ENCODE data around the gene IGF2BP2. TPM values are rescaled to one million over a fixed set of nuclear protein-coding genes. Genes with fewer than 3 reads are reported as not detected.
"Not testable (repeated sequence)": the region's sequence is repeated elsewhere in the genome, so short reads cannot be mapped to it uniquely, and the experiment has no call there.

IGF2BP2 gene
- total RNA-seq, 4 donors from 2014 or later, result 29.3 to 49.8 (median 41.8) TPM

- TF ChIP-seq CTCF (IDR thresholded peaks at IDR 0.05) (no peak), POLR2A (IDR thresholded peaks at IDR 0.05) (no peak), EP300 (IDR thresholded peaks at IDR 0.05) (no peak)
- H3K9me3 ChIP-seq, result no peaks in the 10 kb centered on the region
- H3K27ac ChIP-seq, result no peak overlapping the region
- H3K36me3 ChIP-seq, result no peaks in the 10 kb centered on the region
- 81 to 86% methylated on average over 3 of the region's 3 CpGs for WGBS, 2 donors
- no peak for DNase-seq (ENCODE audit: low spot score in 2 of 2)
- no peaks in the 10 kb centered on the region for H3K27me3 ChIP-seq
- H3K4me3 ChIP-seq, result no peak overlapping the region
- peaks cover 0 to 14% (median 0%) of the 10 kb centered on the region in 4 donors for H3K4me1 ChIP-seq
Measured at GRCh38 chr3:185807445-185808068, 17.3 kb downstream of the IGF2BP2 start.

- not testable (repeated sequence) for H3K27ac ChIP-seq; H3K4me1 ChIP-seq; H3K4me3 ChIP-seq; H3K27me3 ChIP-seq; H3K36me3 ChIP-seq; H3K9me3 ChIP-seq; DNase-seq (ENCODE audit: low spot score in 2 of 2)
- WGBS, 2 donors, result 83 to 92% methylated on average over 6 of the region's 6 CpGs
Measured at GRCh38 chr3:185798831-185799110, 26.1 kb downstream of the IGF2BP2 start.

GRCh38 chr3:185797993-185798830 lies 26.6 kb downstream of the IGF2BP2 start:
- Histone ChIP-seq H3K27me3 (no peaks in the 10 kb centered on the region), H3K9me3 (no peaks in the 10 kb centered on the region), H3K4me3 (no peak overlapping the region), H3K4me1 (no peaks in the 10 kb centered on the region), H3K27ac (no peak overlapping the region), H3K36me3 (no peaks in the 10 kb centered on the region)
- DNase-seq (ENCODE audit: low spot score in 2 of 2), result no peak
- TF ChIP-seq CTCF (IDR thresholded peaks at IDR 0.05) (no peak), POLR2A (IDR thresholded peaks at IDR 0.05) (no peak)
- 73 to 76% methylated on average over 8 of the region's 8 CpGs for WGBS, 2 donors

- H3K36me3 ChIP-seq, result no peaks in the 10 kb centered on the region
- no peaks in the 10 kb centered on the region for H3K9me3 ChIP-seq
- no peak for DNase-seq (ENCODE audit: low spot score in 2 of 2)
- no peaks in the 10 kb centered on the region for H3K27me3 ChIP-seq
- TF ChIP-seq EP300 (IDR thresholded peaks at IDR 0.05), result no peak
- TF ChIP-seq CTCF (IDR thresholded peaks at IDR 0.05), result no peak
- no peak for TF ChIP-seq POLR2A (IDR thresholded peaks at IDR 0.05)
- no peak overlapping the region for H3K27ac ChIP-seq
- WGBS, 2 donors, result 74 to 79% methylated on average over 8 of the region's 8 CpGs
- H3K4me3 ChIP-seq, result no peak overlapping the region
- no peaks in the 10 kb centered on the region for H3K4me1 ChIP-seq
Measured at GRCh38 chr3:185797108-185797881, 27.5 kb downstream of the IGF2BP2 start.

- DNase-seq (ENCODE audit: low spot score in 2 of 2), result no peak
- WGBS, 2 donors, result 67 to 72% methylated on average over 7 of the region's 7 CpGs
- Histone ChIP-seq H3K9me3 (no peaks in the 10 kb centered on the region), H3K4me1 (no peaks in the 10 kb centered on the region), H3K27ac (no peak overlapping the region), H3K4me3 (no peak overlapping the region), H3K27me3 (no peaks in the 10 kb centered on the region), H3K36me3 (no peaks in the 10 kb centered on the region)
- TF ChIP-seq POLR2A (IDR thresholded peaks at IDR 0.05) (no peak), CTCF (IDR thresholded peaks at IDR 0.05) (no peak), EP300 (IDR thresholded peaks at IDR 0.05) (no peak)
Measured at GRCh38 chr3:185796431-185797107, 28.3 kb downstream of the IGF2BP2 start.
